Stimulated activated CD4-positive, alpha-beta T cell treated with anti-CD3 and anti-CD28 coated beads, Interleukin-12 subunit alpha, Interleukin-12 subunit beta, amount 100 ng/mL, for 4 hours (primary cell): ENCODE data around the gene UBE2G2.

Experiments
- DNase-seq: peaks from one replicate; pipeline ENCODE4 v3.0.0-alpha.2; 2020

Gene UBE2G2

DNA sequence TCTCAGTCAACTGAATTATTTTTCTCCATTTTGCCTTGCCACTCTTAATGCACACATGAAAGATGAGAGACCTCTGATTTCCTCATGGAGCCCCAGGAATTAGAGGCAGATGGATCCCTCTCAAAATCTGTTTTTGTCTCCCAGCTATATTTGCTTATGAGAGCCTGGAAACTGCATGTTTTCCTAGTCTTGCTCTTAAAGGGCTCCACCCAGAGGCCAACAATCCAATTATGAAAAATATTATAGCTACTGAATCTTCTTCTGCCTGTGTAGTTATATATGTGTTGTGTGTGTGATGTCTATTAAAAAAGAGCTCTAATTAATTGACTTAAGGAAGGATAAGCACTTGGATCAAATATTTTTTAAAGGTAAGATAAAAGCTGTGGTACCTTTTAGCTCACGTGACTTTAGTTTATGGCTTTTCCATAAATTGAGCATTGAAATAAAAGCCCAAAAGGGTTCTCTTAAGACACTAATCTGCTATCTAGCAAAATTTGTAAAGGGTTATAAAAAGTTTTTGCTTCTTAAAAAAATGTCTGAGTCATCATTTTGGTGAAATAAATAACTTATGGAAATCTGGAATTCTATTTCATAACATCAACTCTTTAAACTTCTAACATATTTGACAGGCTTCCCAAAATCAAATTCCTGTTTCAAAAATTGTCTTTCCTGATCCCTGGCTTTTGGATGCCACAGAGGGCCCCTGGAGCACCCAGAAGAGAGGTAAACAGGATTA, 59.0 kb downstream of the UBE2G2 start:
- no peak for DNase-seq

DNA sequence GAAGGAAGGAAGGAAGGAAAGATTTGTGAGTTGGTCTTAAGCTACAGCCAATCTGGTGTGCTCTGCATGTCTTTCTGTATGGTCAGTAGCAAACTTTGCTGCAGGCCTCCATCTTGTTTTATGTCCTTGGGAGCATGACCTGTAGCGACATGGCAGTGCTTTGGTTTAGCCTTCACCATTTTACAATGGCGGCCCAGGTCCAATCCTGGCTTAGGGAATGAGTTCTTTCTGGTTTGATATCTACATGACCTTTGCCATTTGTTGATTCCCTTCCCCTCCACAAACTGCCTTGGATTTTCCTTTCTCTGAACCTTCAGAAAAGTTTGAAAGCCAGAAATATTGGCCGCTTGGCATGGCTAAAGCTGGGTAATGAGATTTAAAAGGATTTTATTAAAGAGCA, 59.7 kb downstream of the UBE2G2 start:
- DNase-seq: no peak

DNA sequence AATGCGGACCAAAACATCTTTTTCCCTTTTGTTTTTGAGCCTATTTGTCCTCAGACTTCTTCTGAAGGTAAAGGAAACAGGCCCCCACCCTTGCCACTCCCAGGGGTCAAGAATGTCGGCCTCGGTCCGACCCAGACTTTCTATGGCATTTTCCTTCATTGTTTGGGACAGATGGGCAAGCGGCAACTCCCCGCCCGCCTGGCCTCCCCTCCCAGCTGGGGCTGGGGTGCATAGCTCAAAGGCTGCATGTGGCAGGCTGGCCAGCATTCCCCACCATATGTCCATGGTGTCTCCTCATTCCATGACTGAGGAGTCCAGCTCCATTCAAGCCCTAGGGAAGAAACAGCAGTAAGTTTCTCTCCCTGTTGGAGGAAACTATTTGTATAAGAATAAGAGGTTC, 60.9 kb downstream of the UBE2G2 start:
- no peak for DNase-seq

DNA sequence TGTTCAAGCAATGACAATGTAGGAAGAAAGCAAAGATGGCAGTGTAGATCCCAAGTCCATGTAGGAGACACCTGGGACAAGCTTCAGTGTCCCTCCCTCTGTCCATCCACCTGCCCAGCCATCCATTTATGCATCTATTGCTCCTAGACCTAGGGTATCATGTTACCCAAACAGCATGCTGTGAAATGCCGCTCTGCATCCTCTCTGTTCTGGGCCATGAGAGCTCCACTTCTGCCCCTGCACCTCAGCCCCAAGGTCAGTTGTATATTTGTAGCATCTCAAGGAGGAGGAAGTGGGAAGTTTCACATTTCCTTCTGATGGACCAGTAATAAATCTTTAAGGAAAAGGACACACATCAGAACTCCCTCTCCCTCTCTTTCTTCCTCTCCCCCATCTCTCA, 62.3 kb downstream of the UBE2G2 start:
- no peak for DNase-seq

DNA sequence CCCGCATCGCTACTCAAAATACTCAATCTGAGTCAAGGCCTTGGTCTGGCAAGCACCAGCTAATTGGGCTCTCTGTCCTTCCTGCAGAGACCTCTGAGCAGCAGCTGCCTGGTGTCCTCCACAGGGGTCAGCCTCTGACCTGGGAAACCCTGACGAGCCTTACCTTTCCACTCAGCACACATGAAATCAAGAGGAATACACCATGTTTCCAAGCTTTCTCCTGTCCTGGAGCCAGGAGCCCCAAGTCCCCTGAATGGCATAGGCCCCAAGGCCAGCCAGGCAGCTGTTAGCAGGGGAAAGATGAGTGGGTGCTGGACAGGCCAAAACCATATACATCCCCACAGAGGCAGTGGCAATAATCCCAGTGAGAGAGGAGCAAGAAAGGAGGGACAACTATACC, 63.0 kb downstream of the UBE2G2 start:
- DNase-seq: no peak

DNA sequence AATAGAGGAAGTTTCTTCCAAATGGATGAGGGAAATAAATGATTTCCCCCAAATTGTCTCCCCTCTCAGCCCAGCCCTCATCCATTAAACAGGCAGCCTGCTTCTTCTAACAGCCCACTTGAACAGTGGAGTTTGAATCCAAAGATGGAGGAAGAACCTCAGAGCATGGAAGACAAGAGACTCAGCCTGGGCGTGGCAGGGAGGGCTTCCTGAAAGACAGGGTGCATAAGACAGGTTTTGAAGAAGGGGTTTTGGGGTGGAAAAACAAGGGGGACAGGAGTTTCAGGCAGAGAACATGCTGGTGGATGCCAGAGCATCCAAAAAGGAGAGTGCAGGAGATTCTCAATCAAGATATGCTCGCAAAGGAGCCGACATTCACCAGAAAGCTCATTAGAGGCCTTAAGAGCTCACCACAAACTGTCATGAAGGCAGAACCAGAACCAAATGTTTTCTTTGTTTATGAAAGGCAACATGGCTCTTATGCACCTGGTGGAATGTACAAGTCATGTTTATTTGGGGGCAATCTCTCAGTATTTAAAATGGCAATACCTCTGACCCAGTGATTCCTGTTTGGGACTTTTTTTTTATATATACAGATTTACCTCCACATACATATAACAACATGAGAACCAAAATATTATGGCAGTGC, 63.8 kb downstream of the UBE2G2 start:
- DNase-seq: no peak

DNA sequence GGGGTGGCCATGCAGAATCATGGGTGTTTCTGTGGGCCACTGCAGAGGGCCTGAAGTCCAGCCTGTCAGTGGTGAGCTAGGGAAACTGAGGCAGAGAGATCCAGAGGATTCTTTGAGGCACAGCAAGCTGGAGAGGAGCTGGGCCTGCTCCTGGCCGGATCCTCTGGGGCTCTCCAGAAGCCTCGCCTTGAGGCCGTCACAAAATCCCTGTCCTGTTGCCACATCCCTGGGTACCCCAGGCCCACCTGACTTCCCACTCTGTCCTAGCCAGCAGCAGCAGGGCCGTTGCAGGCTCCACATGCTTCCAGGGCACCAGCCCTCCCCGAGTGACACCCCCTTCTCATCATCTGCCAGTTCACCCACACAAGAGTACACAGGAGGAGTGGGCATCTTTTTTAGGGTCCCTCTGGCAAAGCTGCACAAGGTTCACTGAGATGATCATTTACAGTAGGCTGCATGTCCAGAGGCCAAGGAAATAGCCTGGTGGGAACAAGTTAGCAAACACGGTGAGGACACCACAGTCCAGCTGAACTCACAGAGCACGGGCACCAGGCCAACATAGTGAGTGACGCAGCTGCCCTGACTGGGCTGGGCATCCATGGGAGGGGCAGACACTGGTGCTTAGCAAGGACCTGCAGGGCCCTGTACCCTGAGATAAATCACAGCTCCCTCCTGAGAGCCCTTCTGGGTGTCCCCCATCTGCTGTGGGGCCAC, 65.2 kb downstream of the UBE2G2 start:
- DNase-seq: no peak

DNA sequence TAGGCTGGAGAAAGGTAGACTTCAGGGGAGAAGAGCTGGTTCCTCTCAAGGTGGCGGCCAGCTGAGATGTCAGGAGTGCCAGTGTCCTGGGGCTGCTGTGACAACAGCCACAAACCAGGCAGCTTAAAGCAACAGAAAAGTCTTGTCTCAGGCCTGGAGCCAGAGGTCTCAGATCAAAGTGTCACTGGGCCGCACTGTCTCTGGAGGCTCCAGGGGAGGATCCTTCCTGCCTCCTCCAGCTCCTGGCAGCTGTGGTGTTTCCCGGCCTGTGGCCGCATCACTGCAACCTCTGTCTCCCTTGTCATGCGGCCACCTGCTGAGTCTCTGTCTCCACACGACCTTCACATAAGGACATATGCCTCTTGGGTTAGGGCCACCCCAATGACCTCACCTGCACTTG, 65.8 kb downstream of the UBE2G2 start:
- no peak for DNase-seq

DNA sequence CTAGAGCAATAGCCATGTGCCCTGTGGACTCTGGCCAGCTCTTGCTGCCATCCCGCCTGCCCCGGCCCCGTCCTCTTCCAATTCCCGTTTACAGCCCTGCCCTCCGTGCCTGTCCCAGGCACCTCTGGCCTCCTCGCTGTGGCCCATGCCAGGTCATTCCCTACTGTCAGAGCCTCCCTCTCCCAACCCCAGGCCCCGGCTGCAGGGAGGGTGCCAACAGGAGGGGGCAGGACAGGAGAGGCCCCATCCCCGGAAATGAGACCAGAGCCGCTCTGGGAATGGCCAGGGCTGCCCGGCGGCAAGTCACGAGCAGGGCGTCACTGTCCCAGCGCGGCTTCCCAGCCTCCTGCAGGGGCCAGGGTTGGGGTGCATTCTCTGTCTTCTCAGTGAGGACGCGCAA, 66.8 kb downstream of the UBE2G2 start:
- no peak for DNase-seq

DNA sequence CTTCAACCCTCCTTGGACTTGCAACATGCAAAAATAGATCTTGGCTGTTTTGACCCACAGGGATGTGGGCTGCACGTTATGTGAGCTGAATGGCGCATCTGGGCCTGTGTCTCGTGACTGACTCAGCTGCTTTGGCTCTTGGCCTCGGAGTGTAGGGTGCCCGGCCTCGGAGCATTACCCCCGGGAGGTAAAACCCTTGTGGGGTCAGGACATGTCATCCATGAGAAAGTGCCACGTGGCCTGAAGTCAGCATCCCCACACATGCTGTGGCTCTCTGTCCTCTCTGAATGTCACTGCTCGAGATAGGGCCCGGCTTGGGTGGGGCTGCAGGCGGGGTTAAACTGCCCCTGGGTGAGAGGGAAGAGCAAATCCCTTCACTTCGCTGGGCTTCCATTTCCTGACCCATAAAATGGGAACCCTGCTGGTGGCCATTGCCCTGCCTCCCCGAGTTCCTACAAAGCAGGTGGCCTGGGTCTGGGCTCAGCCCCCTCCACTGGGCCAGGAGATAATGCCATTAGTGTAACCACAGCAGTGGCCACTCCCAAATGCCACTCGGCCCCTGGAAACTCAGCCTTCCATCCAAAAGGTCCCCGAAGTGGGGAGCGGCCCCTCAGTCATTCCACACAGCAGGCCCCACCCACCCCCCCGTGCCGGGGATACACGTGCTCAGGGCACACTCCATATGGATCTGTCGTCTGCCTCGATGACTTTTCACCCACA, 67.4 kb downstream of the UBE2G2 start:
- DNase-seq: no peak

DNA sequence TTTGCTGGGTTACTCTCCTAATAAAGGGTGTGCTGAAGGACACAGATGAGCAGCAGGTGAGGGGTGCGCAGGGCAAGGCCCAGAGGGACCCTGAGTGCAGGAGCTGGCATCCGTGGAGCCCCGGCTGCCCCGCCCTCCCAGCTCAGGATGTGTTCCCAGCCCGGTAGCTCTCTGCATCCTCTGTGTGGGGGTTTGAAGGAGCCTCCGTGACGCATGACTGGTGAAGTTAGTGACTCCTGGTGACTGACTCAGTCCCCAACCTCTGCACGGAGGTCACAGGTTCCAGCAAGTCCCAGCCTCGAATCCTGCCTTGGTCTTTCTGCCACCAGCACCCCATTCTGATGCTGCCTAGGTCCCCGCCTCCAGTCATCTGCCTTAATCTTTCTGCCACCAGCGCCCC, 68.7 kb downstream of the UBE2G2 start:
- no peak for DNase-seq

DNA sequence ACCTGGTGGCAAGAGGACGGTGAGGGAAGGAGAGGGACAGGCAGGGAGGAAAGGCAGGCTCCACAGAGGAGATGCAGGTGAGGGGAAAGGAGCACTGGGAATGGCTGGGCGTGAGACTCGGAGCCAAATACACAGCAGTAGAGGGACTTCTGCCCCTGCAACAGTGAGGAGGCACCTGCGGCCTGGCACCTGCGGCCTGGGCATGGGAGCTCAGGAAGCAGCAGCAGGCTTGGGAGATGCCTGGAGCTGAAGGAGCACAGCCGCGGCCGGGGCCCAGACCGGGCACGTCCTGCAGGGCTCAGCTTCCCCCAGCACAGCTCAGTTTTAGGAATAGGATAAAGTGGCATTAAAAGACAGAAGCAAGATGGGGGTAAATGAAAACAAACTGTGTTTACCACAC, 69.4 kb downstream of the UBE2G2 start:
- DNase-seq: no peak

DNA sequence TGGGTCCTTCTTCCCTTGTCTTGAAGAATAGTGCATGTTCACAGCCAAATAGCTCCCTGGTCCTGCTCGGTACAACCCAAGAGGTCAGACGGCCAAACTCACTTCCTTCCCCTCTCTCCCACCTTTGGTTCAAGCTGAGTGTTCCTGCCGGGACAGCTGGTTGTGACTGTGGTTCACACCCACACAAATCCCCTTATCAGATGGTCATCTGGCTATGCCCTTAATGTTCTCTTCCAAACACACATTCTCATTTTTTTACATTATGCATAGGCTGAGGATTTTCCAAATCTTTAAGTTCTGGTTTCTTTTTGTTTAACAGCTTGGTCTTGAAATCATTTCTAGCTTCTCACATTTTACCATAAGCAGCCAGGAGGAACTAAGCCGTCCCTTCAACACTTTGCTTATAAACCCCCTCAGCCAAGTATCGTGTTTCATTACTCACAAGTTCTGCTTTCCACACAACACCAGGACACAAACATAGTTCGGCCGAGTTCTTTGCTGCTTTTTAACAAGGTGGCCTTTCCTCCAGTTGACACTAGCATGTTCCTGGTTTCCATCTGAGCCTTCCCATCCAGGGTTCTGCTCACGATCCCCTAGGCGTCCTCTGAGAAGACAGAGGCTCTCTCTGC, 70.6 kb downstream of the UBE2G2 start:
- DNase-seq: no peak

DNA sequence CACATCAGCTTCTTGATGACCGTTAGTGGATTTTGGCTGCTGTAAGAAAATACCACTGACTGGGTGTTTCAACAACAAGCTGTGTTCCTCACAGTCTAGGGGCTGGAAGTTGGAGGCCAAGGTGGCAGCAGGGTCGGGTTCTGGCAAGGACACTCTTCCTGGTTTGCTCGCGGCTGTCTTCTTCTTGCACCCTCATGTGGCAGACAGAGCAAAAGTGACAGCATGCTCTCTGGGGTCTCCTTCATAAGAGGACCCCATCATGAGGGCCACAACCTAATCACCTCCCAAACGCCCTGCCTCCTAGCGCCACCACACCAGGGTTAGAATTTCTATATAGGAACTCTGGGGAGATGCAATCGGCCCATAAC, 71.6 kb downstream of the UBE2G2 start:
- no peak for DNase-seq

DNA sequence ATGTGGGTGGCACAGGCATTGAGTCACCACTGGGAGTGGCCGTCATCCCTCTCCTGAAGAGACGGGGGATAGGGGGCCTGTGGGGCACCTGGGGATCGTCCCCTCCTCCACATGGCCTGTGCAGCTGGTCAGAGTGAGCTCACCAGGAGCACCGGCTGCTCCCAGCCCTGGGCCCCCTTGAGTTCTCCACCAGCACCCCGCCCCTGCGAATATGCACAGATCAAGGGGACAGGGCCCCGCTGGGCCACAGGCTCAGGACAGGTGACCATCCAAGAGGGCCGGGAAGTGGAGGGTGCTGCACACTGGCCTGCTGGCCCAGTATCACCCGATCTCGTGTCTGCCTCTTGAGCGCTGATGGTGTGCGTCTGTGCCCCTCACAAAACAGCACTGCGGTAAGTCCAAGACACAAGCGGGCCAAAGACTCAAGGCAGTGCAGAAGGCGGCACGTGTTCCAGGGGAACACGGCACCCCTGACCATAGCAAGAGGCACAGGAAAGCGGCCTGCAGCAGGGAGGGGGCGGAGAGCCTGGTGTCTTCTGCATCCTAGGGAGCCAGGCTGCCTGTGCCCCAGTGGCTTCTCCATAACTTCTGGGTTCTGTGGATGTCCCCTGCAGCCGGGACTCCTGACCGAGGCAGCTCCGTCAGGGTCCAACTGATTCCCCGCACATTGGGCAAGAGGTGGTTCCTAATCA, 72.1 kb downstream of the UBE2G2 start:
- DNase-seq: no peak

DNA sequence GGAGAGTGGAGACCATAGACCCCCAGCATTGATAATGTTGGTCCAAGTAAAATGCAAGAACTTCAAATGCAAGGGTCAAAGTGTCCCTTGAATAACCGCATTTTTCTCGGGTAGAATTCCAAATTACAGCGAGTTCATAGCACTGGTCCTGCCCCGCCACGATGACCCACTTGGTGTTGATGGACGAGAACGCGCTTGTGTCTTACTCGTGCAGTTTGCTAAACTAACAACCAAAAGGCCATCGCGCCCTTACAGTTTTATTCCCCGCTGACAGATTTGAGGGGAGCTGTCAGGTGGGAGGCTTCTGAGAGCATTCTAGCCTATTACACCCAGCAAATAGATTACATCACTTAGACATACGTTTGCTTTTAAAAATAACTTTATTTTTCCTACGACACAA, 72.9 kb downstream of the UBE2G2 start:
- DNase-seq: no peak

DNA sequence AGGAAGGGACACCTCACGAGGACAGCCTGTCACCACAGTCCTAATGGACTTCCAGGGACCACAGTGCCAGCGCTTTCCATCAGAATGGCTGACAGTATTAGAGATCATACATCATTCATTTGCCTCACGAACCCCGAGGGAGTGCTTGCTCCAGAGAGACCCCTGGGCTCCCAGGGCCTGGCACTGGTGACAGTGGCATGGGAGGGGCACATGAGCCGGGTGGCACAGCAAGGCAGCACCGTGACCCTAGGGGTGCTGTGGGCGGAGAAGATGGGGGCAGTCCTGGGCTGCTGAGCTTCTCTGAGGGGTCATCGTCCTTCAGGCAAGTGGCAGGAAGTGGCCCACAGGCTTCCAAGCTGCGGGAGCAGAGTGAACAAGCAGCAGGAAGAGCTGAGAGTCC, 73.9 kb downstream of the UBE2G2 start:
- DNase-seq: no peak

DNA sequence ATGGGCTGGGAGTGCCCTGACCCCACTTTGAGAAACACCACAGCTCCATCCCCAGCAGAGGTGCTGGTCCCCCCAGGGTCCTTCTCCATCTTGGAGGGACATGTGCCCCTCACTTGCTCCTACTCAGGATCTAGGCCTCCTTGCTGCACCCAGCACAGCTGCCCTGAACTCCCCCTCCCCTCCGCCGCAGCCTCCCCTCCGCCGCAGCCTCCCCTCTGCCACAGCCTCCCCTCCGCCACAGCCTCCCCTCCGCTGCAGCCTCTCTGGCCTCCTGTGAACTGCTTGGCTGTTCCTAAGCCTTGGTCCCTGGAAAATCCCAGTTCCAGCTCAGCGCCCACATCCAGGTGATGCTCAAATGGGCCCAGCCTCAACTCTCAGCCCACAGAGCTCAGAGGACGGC, 74.3 kb downstream of the UBE2G2 start:
- DNase-seq: no peak

DNA sequence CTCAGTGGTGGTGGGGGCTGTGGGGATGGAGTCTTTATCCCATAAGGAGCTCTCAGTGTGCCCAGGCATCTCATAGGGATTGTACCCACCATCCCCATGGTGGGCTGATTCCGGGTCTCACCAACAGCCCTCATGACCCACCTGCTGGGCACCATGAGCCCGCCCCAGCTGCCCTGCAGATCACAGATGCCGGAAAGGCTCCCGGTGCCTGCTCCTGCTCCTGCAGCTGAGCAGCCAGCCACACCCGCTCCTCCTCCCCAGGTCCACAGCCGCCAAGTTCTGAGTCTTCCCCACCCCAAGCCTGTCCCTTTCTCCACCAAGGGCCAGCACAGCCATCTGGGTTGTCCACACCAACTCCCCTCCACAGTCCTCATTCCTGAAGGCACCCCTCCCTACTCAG, 74.8 kb downstream of the UBE2G2 start:
- no peak for DNase-seq

DNA sequence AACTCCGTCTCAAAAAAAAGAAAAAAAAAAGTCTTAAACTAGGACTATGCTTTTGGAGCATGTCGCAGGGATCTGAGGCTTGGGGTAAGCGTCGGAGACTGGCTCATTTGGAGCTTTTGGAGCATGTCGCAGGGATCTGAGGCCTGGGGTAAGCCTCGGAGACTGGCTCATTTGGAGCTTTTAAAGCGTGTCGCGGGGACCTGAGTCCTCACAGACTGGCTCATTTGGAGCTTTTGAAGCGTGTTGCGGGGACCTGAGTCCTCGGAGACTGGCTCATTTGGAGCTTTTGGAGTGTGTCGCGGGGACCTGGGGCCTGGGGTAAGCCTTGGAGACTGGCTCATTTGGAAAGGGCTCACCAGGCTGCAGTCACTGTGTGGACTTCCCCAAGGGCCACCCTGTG, 76.7 kb downstream of the UBE2G2 start:
- DNase-seq: no peak

DNA sequence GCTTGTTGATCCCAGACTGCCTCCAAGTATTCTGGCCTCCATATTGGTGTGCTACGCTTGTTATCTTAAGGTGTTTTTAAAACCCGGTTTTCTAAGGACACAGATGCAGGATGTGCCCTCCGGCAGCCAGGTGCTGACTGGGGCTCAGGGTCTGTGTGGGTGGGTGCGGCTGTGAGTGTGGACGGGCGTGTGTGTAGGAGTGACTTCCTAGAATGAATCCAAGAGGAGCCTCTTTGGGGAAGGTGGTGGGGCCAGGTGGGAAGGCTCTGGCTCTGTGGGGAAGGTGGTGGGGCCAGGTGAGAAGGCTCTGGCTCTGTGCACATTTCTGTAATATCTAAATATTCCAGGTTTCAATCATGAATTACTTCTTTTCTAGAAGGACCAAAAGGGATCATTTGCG, 77.4 kb downstream of the UBE2G2 start:
- no peak for DNase-seq
